HUES6 (cell line): Measurements from ENCODE around the gene PLEKHB2.
"Not testable (repeated sequence)": the region's sequence is repeated elsewhere in the genome, so short reads cannot be mapped to it uniquely, and the experiment has no call there.

Experiments
- H3K27ac ChIP-seq: 2 replicates; pipeline ENCODE4 v1.7.0; 2013; ENCODE audit warnings: low read depth, mild to moderate bottlenecking, low read length, inconsistent platforms
- H3K27me3 ChIP-seq: 2 replicates; pipeline ENCODE4 v1.6.1; 2013; ENCODE audit warnings: low read length; ENCODE audit not compliant: control insufficient read depth, insufficient read depth
- H3K36me3 ChIP-seq: 2 replicates; pipeline ENCODE4 v1.6.1; 2013; ENCODE audit warnings: low read length; ENCODE audit not compliant: control insufficient read depth, insufficient read depth
- H3K4me1 ChIP-seq: 2 replicates; pipeline ENCODE4 v1.6.1; 2013; ENCODE audit warnings: low read length; ENCODE audit not compliant: control insufficient read depth, insufficient read depth
- H3K4me3 ChIP-seq: 2 replicates; pipeline ENCODE4 v1.5.1; 2013; ENCODE audit warnings: low read depth, low read length
- H3K9ac ChIP-seq: one replicate; pipeline ENCODE4 v1.6.1; 2013; ENCODE audit warnings: mild to moderate bottlenecking, low read length
- H3K9me3 ChIP-seq: 2 replicates; pipeline ENCODE4 v1.6.1; 2013; ENCODE audit warnings: low read depth, low read length; ENCODE audit not compliant: control insufficient read depth, insufficient read depth

Gene PLEKHB2

GRCh38 chr2:131165562-131165961 is 60.4 kb downstream of the PLEKHB2 start:
- H3K27me3 ChIP-seq, H3K9ac ChIP-seq, H3K4me3 ChIP-seq, H3K4me1 ChIP-seq, H3K27ac ChIP-seq, H3K9me3 ChIP-seq, H3K36me3 ChIP-seq: not testable (repeated sequence)

DNA sequence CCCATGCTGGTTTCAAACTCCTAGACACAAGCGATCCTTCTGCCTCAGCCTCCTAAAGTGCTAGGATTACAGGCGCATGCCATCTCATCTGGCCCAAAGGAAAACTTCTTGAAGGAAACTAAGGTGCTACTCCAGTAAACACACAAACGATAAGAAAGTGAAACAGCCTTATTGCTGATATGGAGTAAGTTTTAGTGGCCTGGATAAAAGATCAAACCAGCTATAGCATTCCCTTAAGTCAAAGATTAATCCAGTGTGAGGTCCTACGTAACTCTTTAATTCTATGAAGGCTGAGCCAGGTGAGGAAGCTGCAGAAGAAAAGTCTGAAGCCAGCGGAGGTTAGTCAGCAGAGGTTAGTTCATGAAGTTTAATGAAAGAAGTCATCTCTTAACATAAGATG is 63.4 kb downstream of the PLEKHB2 start:
- Histone ChIP-seq H3K4me1 (no peaks in the 10 kb centered on the region), H3K27ac (no peak overlapping the region), H3K4me3 (no peak overlapping the region), H3K27me3 (no peaks in the 10 kb centered on the region), H3K36me3 (no peaks in the 10 kb centered on the region), H3K9ac (no peak overlapping the region), H3K9me3 (no peaks in the 10 kb centered on the region)

GRCh38 chr2:131178050-131178449 is 72.9 kb downstream of the PLEKHB2 start:
- not testable (repeated sequence) for H3K36me3 ChIP-seq, H3K4me1 ChIP-seq, H3K27me3 ChIP-seq, H3K9me3 ChIP-seq, H3K9ac ChIP-seq, H3K4me3 ChIP-seq, H3K27ac ChIP-seq

DNA sequence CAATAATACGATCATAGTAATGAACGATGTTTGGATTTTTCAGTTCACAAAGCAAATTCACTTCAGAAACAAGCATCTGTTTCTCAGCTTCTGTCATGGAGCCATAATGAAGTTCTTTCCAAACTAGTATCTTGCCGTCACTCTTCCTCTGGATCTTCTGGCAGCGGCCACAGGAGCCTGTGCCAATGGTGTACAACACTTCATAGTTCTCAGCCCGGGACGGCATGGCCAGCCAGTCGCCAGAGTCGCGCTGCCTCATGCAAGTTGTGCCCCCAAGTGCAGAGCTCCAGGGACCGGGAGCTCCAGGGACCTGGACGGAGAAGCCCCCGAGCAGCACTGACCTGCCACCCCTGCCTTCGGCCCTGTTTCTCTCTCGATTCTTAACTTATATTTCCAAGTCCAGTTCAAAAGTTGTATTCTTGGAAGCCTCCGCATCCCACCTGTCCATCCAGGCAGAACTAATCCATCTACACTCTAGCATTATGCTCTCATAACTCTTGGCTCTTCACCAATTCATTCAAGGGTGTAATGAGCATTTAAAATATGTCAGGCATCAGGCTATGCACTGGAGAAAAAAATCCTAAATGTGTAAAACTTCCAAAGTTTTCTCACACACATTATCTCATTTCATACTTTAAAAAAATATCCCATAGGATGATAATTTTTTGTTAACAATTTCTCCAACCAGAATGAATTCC is 73.7 kb downstream of the PLEKHB2 start:
- H3K4me3 ChIP-seq, H3K27me3 ChIP-seq, H3K27ac ChIP-seq, H3K36me3 ChIP-seq, H3K4me1 ChIP-seq, H3K9me3 ChIP-seq, H3K9ac ChIP-seq: not testable (repeated sequence)

DNA sequence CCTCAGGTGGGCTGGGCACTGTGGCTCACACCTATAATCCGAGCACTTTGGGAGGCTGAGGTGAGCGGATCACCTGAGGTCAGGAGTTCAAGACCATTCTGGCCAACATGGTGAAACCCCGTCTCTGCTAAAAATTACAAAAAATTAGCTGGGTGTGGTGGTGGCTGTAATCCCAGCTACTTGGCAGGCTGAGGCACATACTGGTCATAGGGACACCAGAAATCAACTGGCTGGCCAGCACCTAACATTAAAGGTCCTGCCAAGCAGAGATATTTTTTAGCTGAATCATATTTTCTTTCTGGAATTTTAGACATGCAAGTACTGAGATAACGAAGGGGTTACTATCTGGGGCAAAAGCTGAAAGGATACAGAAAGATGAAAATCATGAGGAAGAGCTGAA is 76.3 kb downstream of the PLEKHB2 start:
- not testable (repeated sequence) for H3K9ac ChIP-seq, H3K27ac ChIP-seq, H3K27me3 ChIP-seq, H3K36me3 ChIP-seq, H3K4me1 ChIP-seq, H3K9me3 ChIP-seq, H3K4me3 ChIP-seq

GRCh38 chr2:131193421-131193820 is 88.3 kb downstream of the PLEKHB2 start:
- not testable (repeated sequence) for H3K27ac ChIP-seq, H3K36me3 ChIP-seq, H3K4me1 ChIP-seq, H3K9me3 ChIP-seq, H3K4me3 ChIP-seq, H3K9ac ChIP-seq, H3K27me3 ChIP-seq

DNA sequence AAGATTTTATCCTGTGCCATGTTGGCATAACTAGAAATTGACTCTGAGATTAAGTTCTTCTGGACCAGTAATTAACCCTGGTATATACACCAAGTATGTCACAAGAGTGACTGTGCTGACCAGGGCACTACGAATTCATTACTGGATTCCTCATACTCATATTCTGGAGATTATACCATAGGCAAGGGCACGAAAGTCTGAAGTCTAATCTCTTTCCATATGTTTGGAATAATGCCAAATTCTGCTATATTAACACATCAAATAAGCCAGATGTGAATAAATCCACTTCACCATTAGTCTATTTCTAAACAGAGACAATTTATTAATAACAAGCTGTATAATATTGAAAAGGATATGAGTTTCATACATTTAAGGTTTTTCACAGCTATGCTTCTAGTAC is 91.0 kb downstream of the PLEKHB2 start:
- not testable (repeated sequence) for H3K9me3 ChIP-seq, H3K4me1 ChIP-seq

More for the DNA sequence above, 91.0 kb downstream of the PLEKHB2 start:
- not testable (repeated sequence) for H3K4me3 ChIP-seq, H3K27ac ChIP-seq, H3K36me3 ChIP-seq, H3K9ac ChIP-seq, H3K27me3 ChIP-seq
